DND-41 (cell line): ENCODE measurements around the gene AKT3.

Experiments
- ATAC-seq: fragments of 200-7000 bp; cut with Tn5 transposase; 3 replicates; pipeline ENCODE4 v1.9.1; 2021; ENCODE audit warnings: low read depth; ENCODE audit not compliant: insufficient read depth
- DNase-seq: peaks from one replicate; pipeline ENCODE4 v3.0.0-alpha.2; 2020
- H2AFZ ChIP-seq: 2 replicates; pipeline ENCODE4 v1.6.0; 2012; ENCODE audit warnings: low read depth, low read length
- H3K27ac ChIP-seq: 2 replicates; pipeline ENCODE4 v1.5.1; 2012; ENCODE audit warnings: low read length, inconsistent platforms
- H3K27me3 ChIP-seq: fragments of 200-600 bp; sonication (generic); 2 replicates; pipeline ENCODE4 v1.6.0; 2012; ENCODE audit warnings: low read length, mild to moderate bottlenecking, inconsistent platforms; ENCODE audit not compliant: insufficient read depth, poor library complexity
- H3K36me3 ChIP-seq: 2 replicates; pipeline ENCODE4 v1.5.1; 2012; ENCODE audit warnings: low read length, inconsistent platforms; ENCODE audit not compliant: insufficient read depth
- H3K4me1 ChIP-seq: 2 replicates; pipeline ENCODE4 v1.5.1; 2012; ENCODE audit warnings: mild to moderate bottlenecking, low read length; ENCODE audit not compliant: insufficient read depth
- H3K4me2 ChIP-seq: 2 replicates; pipeline ENCODE4 v1.6.0; 2012; ENCODE audit warnings: mild to moderate bottlenecking, moderate library complexity, low read length, inconsistent platforms; ENCODE audit not compliant: insufficient read depth
- H3K4me3 ChIP-seq, 2 experiments: fragments of 200-600 bp in 1 of 2; shearing (Covaris generic) in 1 of 2; 2 replicates each; pipeline ENCODE4 v1.5.1; 2012 to 2016; ENCODE audit warnings: inconsistent platforms in 2 of 2, low read length in 2 of 2, mild to moderate bottlenecking in 2 of 2, low read depth in 1 of 2, moderate library complexity in 1 of 2
- H3K79me2 ChIP-seq: 2 replicates; pipeline ENCODE4 v1.6.0; 2012; ENCODE audit warnings: low read length, inconsistent platforms; ENCODE audit not compliant: insufficient read depth
- H3K9ac ChIP-seq: 2 replicates; pipeline ENCODE4 v1.6.0; 2012; ENCODE audit warnings: low read depth, mild to moderate bottlenecking, inconsistent platforms, low read length, moderate library complexity
- H3K9me3 ChIP-seq: 2 replicates; pipeline ENCODE4 v1.5.1; 2012; ENCODE audit warnings: low read length, moderate library complexity, mild to moderate bottlenecking, inconsistent platforms; ENCODE audit not compliant: insufficient read depth, severe bottlenecking
- H4K20me1 ChIP-seq: 2 replicates; pipeline ENCODE4 v1.6.0; 2012; ENCODE audit warnings: low read length; ENCODE audit not compliant: insufficient read depth
- CTCF ChIP-seq: IDR thresholded peaks from 2 replicates; pipeline ENCODE4 v1.5.1; 2012; ENCODE audit warnings: borderline replicate concordance, low read length, moderate library complexity, mild to moderate bottlenecking; ENCODE audit not compliant: poor library complexity, severe bottlenecking; ENCODE audit errors: extremely low read depth
- EZH2 ChIP-seq: IDR thresholded peaks from 3 replicates; pipeline ENCODE4 v1.6.1; 2012; ENCODE audit warnings: borderline replicate concordance, low read depth, mild to moderate bottlenecking, moderate library complexity, low read length, inconsistent platforms; ENCODE audit not compliant: severe bottlenecking

Gene AKT3

GRCh38 chr1:243725846-243726245, 124.2 kb downstream of the AKT3 start:
- Histone ChIP-seq H3K27me3 (no peaks in the 10 kb centered on the region), H3K4me2 (no peak overlapping the region), H3K27ac (no peak overlapping the region), H2AFZ (no peak overlapping the region), H3K4me3 (no peak overlapping the region), H3K79me2 (peaks cover 6% of the 10 kb centered on the region; the same call in 1 of the 2 replicates), H3K9ac (no peak overlapping the region), H3K4me1 (no peaks in the 10 kb centered on the region), H3K9me3 (no peaks in the 10 kb centered on the region), H3K36me3 (peaks cover 4% of the 10 kb centered on the region; the same call in 1 of the 2 replicates), H4K20me1 (0 out of 2 replicates have a peak, but pooled peaks cover 6% of the 10 kb centered on the region)
- DNase-seq (no peak), ATAC-seq (no peak)
- no peak for TF ChIP-seq EZH2
- TF ChIP-seq CTCF = no peak

GRCh38 chr1:243725075-243725474, 125.0 kb downstream of the AKT3 start:
- H3K27ac ChIP-seq = no peak overlapping the region
- TF ChIP-seq EZH2 = no peak
- TF ChIP-seq CTCF = no peak
- no peak for ATAC-seq
- no peak overlapping the region for H3K4me3 ChIP-seq
- H2AFZ ChIP-seq = no peak overlapping the region
- H3K9me3 ChIP-seq = no peaks in the 10 kb centered on the region
- H3K4me2 ChIP-seq = no peak overlapping the region
- no peaks in the 10 kb centered on the region for H3K36me3 ChIP-seq
- H3K9ac ChIP-seq = no peak overlapping the region
- H4K20me1 ChIP-seq = 0 out of 2 replicates have a peak, but pooled peaks cover 6% of the 10 kb centered on the region
- DNase-seq = no peak
- no peaks in the 10 kb centered on the region for H3K27me3 ChIP-seq
- no peaks in the 10 kb centered on the region for H3K4me1 ChIP-seq
- H3K79me2 ChIP-seq = peaks cover 6% of the 10 kb centered on the region; the same call in 1 of the 2 replicates

GRCh38 chr1:243723458-243724043, 126.5 kb downstream of the AKT3 start:
- ATAC-seq (peak; percentile 62; the same call in 2 of the 3 replicates), DNase-seq (no peak)
- H3K9ac ChIP-seq = no peak overlapping the region
- H3K27ac ChIP-seq = no peak overlapping the region
- peaks cover 6% of the 10 kb centered on the region; the same call in 1 of the 2 replicates for H3K79me2 ChIP-seq
- no peak overlapping the region for H2AFZ ChIP-seq
- no peak overlapping the region for H3K4me2 ChIP-seq
- H4K20me1 ChIP-seq = 0 out of 2 replicates have a peak, but pooled peaks cover 6% of the 10 kb centered on the region
- no peaks in the 10 kb centered on the region for H3K36me3 ChIP-seq
- no peaks in the 10 kb centered on the region for H3K27me3 ChIP-seq
- no peaks in the 10 kb centered on the region for H3K4me1 ChIP-seq
- TF ChIP-seq CTCF = no peak
- no peak for TF ChIP-seq EZH2
- H3K9me3 ChIP-seq = no peaks in the 10 kb centered on the region
- no peak overlapping the region for H3K4me3 ChIP-seq
